22Rv1 (cell line): ENCODE data around the gene ESYT3.

ENCODE experiments used
- ZFX ChIP-seq: fragments of 450-650 bp; IDR thresholded peaks from 2 replicates; pipeline ENCODE4 v1.6.1; 2017; ENCODE audit warnings: antibody characterized with exemption, borderline replicate concordance
- TF ChIP-seq, protein P1 (sequence below): fragments of 450-650 bp; IDR thresholded peaks from 2 replicates; pipeline ENCODE4 v1.5.1; 2017; ENCODE audit warnings: mild to moderate bottlenecking

DNA sequence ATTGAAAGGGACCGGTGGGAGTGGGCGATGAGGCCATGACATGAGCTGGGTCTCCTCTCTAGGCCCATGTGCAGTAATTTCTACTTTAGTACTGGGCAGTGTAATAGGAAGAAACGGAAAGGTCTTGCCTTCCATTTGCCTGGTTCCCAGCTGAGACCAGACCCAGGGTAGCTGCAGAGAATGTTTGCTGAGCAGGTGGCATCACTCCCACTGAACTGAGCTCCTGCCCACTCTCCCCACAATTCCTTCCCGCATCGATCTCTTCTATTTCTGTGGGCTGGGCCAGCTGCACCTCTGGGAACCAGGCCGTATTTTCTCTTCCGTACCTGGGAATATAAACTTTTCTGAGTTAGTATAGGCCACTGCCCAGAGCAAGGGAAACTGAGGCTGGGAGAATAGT lies 15.8 kb downstream of the ESYT3 start:
- TF ChIP-seq, protein P1, sequence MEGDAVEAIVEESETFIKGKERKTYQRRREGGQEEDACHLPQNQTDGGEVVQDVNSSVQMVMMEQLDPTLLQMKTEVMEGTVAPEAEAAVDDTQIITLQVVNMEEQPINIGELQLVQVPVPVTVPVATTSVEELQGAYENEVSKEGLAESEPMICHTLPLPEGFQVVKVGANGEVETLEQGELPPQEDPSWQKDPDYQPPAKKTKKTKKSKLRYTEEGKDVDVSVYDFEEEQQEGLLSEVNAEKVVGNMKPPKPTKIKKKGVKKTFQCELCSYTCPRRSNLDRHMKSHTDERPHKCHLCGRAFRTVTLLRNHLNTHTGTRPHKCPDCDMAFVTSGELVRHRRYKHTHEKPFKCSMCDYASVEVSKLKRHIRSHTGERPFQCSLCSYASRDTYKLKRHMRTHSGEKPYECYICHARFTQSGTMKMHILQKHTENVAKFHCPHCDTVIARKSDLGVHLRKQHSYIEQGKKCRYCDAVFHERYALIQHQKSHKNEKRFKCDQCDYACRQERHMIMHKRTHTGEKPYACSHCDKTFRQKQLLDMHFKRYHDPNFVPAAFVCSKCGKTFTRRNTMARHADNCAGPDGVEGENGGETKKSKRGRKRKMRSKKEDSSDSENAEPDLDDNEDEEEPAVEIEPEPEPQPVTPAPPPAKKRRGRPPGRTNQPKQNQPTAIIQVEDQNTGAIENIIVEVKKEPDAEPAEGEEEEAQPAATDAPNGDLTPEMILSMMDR, result no peak
- no peak for TF ChIP-seq ZFX
